Testis (tissue), 2 donors: Measurements from ENCODE around the gene KLHL25.

ENCODE experiments used
- CTCF ChIP-seq, 3 experiments: fragments of 450-650 bp in 2 of 3; fragments of 200-600 bp in 1 of 3; sonication (generic) in 1 of 3; IDR thresholded peaks; one replicate each; pipeline ENCODE4 v1.5.1; 2016 to 2019; ENCODE audit warnings: antibody characterized with exemption in 3 of 3, mild to moderate bottlenecking in 2 of 3, moderate library complexity in 1 of 3
- POLR2A ChIP-seq: fragments of 450-650 bp; IDR thresholded peaks from one replicate; pipeline ENCODE4 v1.6.1; 2017; ENCODE audit warnings: antibody characterized with exemption, mild to moderate bottlenecking, moderate library complexity

- TF ChIP-seq POLR2A (no peak), CTCF (IDR thresholded peaks at IDR 0.05) (no peak)
Observed at GRCh38 chr15:85758655-85758978, 36.1 kb downstream of the KLHL25 start.
